HUES48 (cell line): Measurements from ENCODE around the gene FOXR2.

Source experiments
- H3K27ac ChIP-seq: one replicate; pipeline ENCODE4 v1.7.0; 2013; ENCODE audit warnings: low read depth, low read length, inconsistent platforms
- H3K27me3 ChIP-seq: 2 replicates; pipeline ENCODE4 v1.6.1; 2013; ENCODE audit warnings: mild to moderate bottlenecking, low read length; ENCODE audit not compliant: control insufficient read depth, insufficient read depth
- H3K36me3 ChIP-seq: 2 replicates; pipeline ENCODE4 v1.6.1; 2013; ENCODE audit warnings: low read length; ENCODE audit not compliant: control insufficient read depth, insufficient read depth
- H3K4me1 ChIP-seq: 2 replicates; pipeline ENCODE4 v1.6.1; 2013; ENCODE audit warnings: mild to moderate bottlenecking, low read length; ENCODE audit not compliant: control insufficient read depth, insufficient read depth
- H3K4me3 ChIP-seq: 2 replicates; pipeline ENCODE4 v1.5.1; 2013; ENCODE audit warnings: mild to moderate bottlenecking, low read depth, low read length
- H3K9ac ChIP-seq: 2 replicates; pipeline ENCODE4 v1.6.1; 2013; ENCODE audit warnings: mild to moderate bottlenecking, low read depth, low read length, moderate library complexity
- H3K9me3 ChIP-seq: 2 replicates; pipeline ENCODE4 v1.6.1; 2013; ENCODE audit warnings: low read length; ENCODE audit not compliant: control insufficient read depth, insufficient read depth

The FOXR2 gene

GRCh38 chrX:55623100-55623499 lies at the start of gene FOXR2:
Gene FOXR2 (plus strand): TSS chrX:55623400. CDS start chrX:55623712, 312 bp downstream.
- no peak within 1 kb of the TSS for H3K9ac ChIP-seq
- H3K4me3 ChIP-seq = no peak within 1 kb of the TSS
- H3K27me3 ChIP-seq = no peaks in the 10 kb centered on the region
- H3K9me3 ChIP-seq = peaks cover 92% of the 10 kb centered on the region
- H3K27ac ChIP-seq = no peak within 1 kb of the TSS
- no peaks in the 10 kb centered on the region for H3K4me1 ChIP-seq
- H3K36me3 ChIP-seq = no peaks in the 10 kb centered on the region

GRCh38 chrX:55579115-55579514 lies 44.1 kb upstream of the FOXR2 start:
- Histone ChIP-seq H3K4me3 (no peak overlapping the region), H3K9me3 (peaks cover 92% of the 10 kb centered on the region), H3K9ac (no peak overlapping the region), H3K27me3 (no peaks in the 10 kb centered on the region), H3K27ac (no peak overlapping the region), H3K36me3 (no peaks in the 10 kb centered on the region), H3K4me1 (no peaks in the 10 kb centered on the region)

- Histone ChIP-seq H3K9me3 (peaks cover 80% of the 10 kb centered on the region), H3K27ac (no peak overlapping the region), H3K27me3 (no peaks in the 10 kb centered on the region), H3K9ac (no peak overlapping the region), H3K4me1 (no peaks in the 10 kb centered on the region), H3K4me3 (no peak overlapping the region), H3K36me3 (no peaks in the 10 kb centered on the region)
These were observed 40.8 kb upstream of the FOXR2 start for GRCh38 chrX:55582447-55582846.

GRCh38 chrX:55593296-55593695 lies 29.9 kb upstream of the FOXR2 start:
- Histone ChIP-seq H3K4me1 (no peaks in the 10 kb centered on the region), H3K9me3 (peaks cover 93% of the 10 kb centered on the region)

GRCh38 chrX:55593756-55594257 lies 29.4 kb upstream of the FOXR2 start:
- no peaks in the 10 kb centered on the region for H3K27me3 ChIP-seq
- H3K4me1 ChIP-seq = no peaks in the 10 kb centered on the region
- no peak overlapping the region for H3K27ac ChIP-seq
- H3K4me3 ChIP-seq = no peak overlapping the region
- H3K9me3 ChIP-seq = peaks cover 92% of the 10 kb centered on the region
- no peaks in the 10 kb centered on the region for H3K36me3 ChIP-seq
- no peak overlapping the region for H3K9ac ChIP-seq

More at GRCh38 chrX:55593296-55593695, 29.9 kb upstream of the FOXR2 start:
- Histone ChIP-seq H3K27ac (no peak overlapping the region), H3K36me3 (no peaks in the 10 kb centered on the region), H3K9ac (no peak overlapping the region), H3K4me3 (no peak overlapping the region), H3K27me3 (no peaks in the 10 kb centered on the region)

- H3K36me3 ChIP-seq = no peaks in the 10 kb centered on the region
- H3K27me3 ChIP-seq = no peaks in the 10 kb centered on the region
- H3K9ac ChIP-seq = no peak overlapping the region
- no peak overlapping the region for H3K4me3 ChIP-seq
- no peaks in the 10 kb centered on the region for H3K4me1 ChIP-seq
- H3K27ac ChIP-seq = no peak overlapping the region
- H3K9me3 ChIP-seq = peaks cover 90% of the 10 kb centered on the region
These were observed 24.9 kb upstream of the FOXR2 start for GRCh38 chrX:55598333-55598732.

- Histone ChIP-seq H3K4me1 (no peaks in the 10 kb centered on the region), H3K4me3 (no peak overlapping the region), H3K27me3 (no peaks in the 10 kb centered on the region), H3K36me3 (no peaks in the 10 kb centered on the region), H3K9me3 (peaks cover 84% of the 10 kb centered on the region), H3K27ac (no peak overlapping the region), H3K9ac (no peak overlapping the region)
These were observed 3.7 kb upstream of the FOXR2 start for GRCh38 chrX:55619547-55619946.

GRCh38 chrX:55624403-55624802 lies 1.2 kb downstream of the FOXR2 start:
- Histone ChIP-seq H3K27me3 (no peaks in the 10 kb centered on the region), H3K4me3 (no peak overlapping the region), H3K4me1 (no peaks in the 10 kb centered on the region), H3K27ac (no peak overlapping the region), H3K36me3 (no peaks in the 10 kb centered on the region), H3K9ac (no peak overlapping the region), H3K9me3 (peaks cover 84% of the 10 kb centered on the region)

- no peaks in the 10 kb centered on the region for H3K27me3 ChIP-seq
- H3K4me3 ChIP-seq = no peak overlapping the region
- no peak overlapping the region for H3K27ac ChIP-seq
- H3K9ac ChIP-seq = no peak overlapping the region
- H3K4me1 ChIP-seq = no peaks in the 10 kb centered on the region
- peaks cover 89% of the 10 kb centered on the region for H3K9me3 ChIP-seq
- H3K36me3 ChIP-seq = no peaks in the 10 kb centered on the region
These were observed 12.9 kb downstream of the FOXR2 start for GRCh38 chrX:55636109-55636508.

GRCh38 chrX:55638933-55639332 lies 15.7 kb downstream of the FOXR2 start:
- Histone ChIP-seq H3K27ac (no peak overlapping the region), H3K36me3 (no peaks in the 10 kb centered on the region), H3K27me3 (no peaks in the 10 kb centered on the region), H3K4me3 (no peak overlapping the region), H3K4me1 (no peaks in the 10 kb centered on the region), H3K9me3 (peaks cover 93% of the 10 kb centered on the region), H3K9ac (no peak overlapping the region)

- Histone ChIP-seq H3K9me3 (peaks cover 95% of the 10 kb centered on the region), H3K27ac (no peak overlapping the region), H3K4me3 (no peak overlapping the region; the same call in 1 of the 2 replicates), H3K27me3 (no peaks in the 10 kb centered on the region), H3K9ac (no peak overlapping the region), H3K4me1 (no peaks in the 10 kb centered on the region), H3K36me3 (no peaks in the 10 kb centered on the region)
These were observed 17.7 kb downstream of the FOXR2 start for GRCh38 chrX:55640854-55641253.

GRCh38 chrX:55648434-55648833 lies 25.2 kb downstream of the FOXR2 start:
- Histone ChIP-seq H3K4me3 (no peak overlapping the region), H3K27ac (no peak overlapping the region), H3K9ac (no peak overlapping the region), H3K36me3 (no peaks in the 10 kb centered on the region), H3K27me3 (no peaks in the 10 kb centered on the region), H3K9me3 (peaks cover 97% of the 10 kb centered on the region), H3K4me1 (no peaks in the 10 kb centered on the region)
